Fibroblast of peridontal ligament (primary cell): ENCODE data around the gene CAMK1D.
A peak's percentile ranks its signal among the peaks of the same experiment; 100 is the strongest.
"Not testable (repeated sequence)": the region's sequence is repeated elsewhere in the genome, so short reads cannot be mapped to it uniquely, and the experiment has no call there.

Experiments
- DNase-seq: peaks from one replicate; pipeline ENCODE4 v3.0.0-alpha.2; 2010; ENCODE audit errors: extremely low read depth

The CAMK1D gene

GRCh38 chr10:12699781-12700556, 350.6 kb downstream of the CAMK1D start:
- no peak for DNase-seq

- no peak for DNase-seq
Measured at GRCh38 chr10:12700557-12700874, 351.2 kb downstream of the CAMK1D start.

GRCh38 chr10:12701696-12702095, 352.3 kb downstream of the CAMK1D start:
- no peak for DNase-seq

- DNase-seq: no peak
Measured at GRCh38 chr10:12702215-12702770, 352.9 kb downstream of the CAMK1D start.

GRCh38 chr10:12703126-12703525, 353.8 kb downstream of the CAMK1D start:
- no peak for DNase-seq

GRCh38 chr10:12703813-12704212, 354.5 kb downstream of the CAMK1D start:
- DNase-seq: peak; percentile 86

GRCh38 chr10:12704488-12704887, 355.1 kb downstream of the CAMK1D start:
- DNase-seq: peak; percentile 57

- no peak for DNase-seq
Measured at GRCh38 chr10:12705943-12706342, 356.6 kb downstream of the CAMK1D start.

GRCh38 chr10:12707461-12708185, 358.3 kb downstream of the CAMK1D start:
- peak; percentile 89 for DNase-seq

- peak; percentile 16 for DNase-seq
Measured at GRCh38 chr10:12709000-12709401, 359.7 kb downstream of the CAMK1D start.

- peak; percentile 49 for DNase-seq
Measured at GRCh38 chr10:12709521-12709963, 360.2 kb downstream of the CAMK1D start.

- DNase-seq: no peak
Measured at GRCh38 chr10:12710157-12710556, 360.8 kb downstream of the CAMK1D start.

- DNase-seq: peak; percentile 93
Measured at GRCh38 chr10:12710594-12711349, 361.4 kb downstream of the CAMK1D start.

GRCh38 chr10:12711350-12711708, 362.0 kb downstream of the CAMK1D start:
- no peak for DNase-seq

GRCh38 chr10:12712293-12712983, 363.1 kb downstream of the CAMK1D start:
- DNase-seq: no peak

GRCh38 chr10:12712984-12713316, 363.6 kb downstream of the CAMK1D start:
- not testable (repeated sequence) for DNase-seq

- DNase-seq: no peak
Measured at GRCh38 chr10:12716042-12716441, 366.7 kb downstream of the CAMK1D start.

GRCh38 chr10:12717981-12718707, 368.8 kb downstream of the CAMK1D start:
- peak; percentile 64 for DNase-seq

- no peak for DNase-seq
Measured at GRCh38 chr10:12719365-12719764, 370.0 kb downstream of the CAMK1D start.

- peak; percentile 73 for DNase-seq
Measured at GRCh38 chr10:12720217-12720981, 371.1 kb downstream of the CAMK1D start.
